HG02642 (cell line): Measurements from ENCODE around the gene SLC12A7.
"Not testable (repeated sequence)": the region's sequence is repeated elsewhere in the genome, so short reads cannot be mapped to it uniquely, and the experiment has no call there.

ENCODE experiments used
- ATAC-seq: cut with Tn5 transposase; IDR thresholded peaks from one replicate; pipeline ENCODE4 v1.9.1; 2021; ENCODE audit warnings: mild to moderate bottlenecking; ENCODE audit not compliant: unreplicated experiment, poor library complexity

The SLC12A7 gene

GRCh38 chr5:1111727-1112289 lies at the start of gene SLC12A7:
Gene SLC12A7, minus strand, starts transcription at chr5:1112063. Its CDS starts 72 bp downstream, at chr5:1111991.
- ATAC-seq, result peak; percentile 71

- no peak for ATAC-seq
These were observed 49.4 kb upstream of the SLC12A7 start for GRCh38 chr5:1161108-1161832.

DNA sequence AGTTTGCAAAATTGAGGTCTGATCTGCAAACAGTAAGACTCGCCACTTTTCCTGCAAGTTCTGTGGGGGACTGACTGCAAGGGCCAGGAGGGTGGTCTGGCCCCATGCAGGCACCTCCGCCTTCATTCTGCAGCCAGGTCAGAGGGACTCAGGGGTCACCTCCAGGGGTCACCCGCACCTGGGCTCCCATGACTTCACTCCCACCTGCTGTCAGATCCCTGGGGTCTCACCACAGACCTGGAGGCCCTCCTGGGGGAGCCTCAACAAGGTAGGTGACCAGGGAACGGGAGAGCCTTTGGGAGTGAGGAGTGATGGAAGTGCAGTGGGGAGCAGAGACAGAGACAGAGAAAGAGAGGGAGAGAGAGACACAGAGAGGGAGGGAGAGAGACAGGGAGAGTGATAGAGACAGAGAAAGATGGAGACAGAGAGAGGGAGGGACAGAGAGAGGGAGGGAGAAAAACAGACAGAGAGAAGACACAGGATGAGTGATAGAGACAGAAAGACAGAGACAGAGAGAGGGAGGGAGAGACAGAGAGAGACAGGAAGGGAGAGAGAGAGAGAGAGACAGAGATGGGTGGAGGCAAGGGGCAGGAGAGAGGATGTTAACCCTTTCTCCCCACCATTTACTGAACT lies 48.0 kb upstream of the SLC12A7 start:
- ATAC-seq, result no peak

DNA sequence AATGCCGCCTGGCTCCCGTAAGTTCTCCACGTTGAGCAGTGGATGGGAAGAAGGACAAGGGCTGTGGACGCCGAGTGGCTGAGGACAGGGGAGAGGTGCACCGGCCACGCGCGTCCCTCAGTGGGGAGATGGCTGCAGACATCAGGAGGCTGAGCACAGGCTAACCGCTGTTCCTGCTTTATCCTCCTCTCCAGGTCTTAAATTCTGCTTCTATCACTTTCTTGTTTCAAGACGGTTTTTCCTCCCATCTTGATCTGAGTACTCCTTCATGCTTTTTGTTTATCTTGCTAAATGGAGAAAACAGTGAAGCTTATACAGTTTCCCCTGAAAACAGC lies 47.4 kb upstream of the SLC12A7 start:
- no peak for ATAC-seq

DNA sequence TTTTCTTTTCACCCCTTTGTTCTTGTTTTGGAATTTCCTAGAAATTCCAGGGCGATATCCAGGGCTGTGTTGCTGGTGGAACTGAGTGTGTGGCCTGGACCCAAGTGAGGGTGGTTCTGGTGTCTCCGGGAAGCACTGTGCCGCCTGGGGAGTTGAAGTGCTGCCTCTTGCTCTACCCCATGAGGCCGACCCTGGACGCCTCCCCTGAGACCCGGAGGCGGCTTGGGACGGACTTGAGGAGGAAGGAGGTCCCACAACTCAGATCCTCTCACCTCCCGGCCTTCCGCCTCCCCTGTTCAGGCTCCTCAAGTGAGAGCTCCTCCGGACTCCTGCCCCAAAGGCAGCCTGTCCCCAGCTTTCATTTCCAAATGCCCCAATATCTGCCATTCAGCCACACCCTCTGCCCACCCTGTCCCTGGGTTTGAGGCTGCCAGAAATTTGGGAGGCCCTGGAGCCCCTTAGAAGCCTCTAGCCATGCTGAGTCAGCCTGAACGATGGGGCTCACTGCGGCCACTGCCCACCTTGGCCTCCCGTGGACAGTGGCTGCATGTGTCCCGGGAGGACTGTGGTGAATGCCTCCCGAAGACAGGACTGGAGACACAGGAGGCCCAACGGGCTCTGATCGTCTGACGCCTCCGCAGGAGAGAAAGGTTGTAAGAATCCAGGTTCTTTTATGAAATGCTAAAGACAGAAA lies 46.9 kb upstream of the SLC12A7 start:
- no peak for ATAC-seq

DNA sequence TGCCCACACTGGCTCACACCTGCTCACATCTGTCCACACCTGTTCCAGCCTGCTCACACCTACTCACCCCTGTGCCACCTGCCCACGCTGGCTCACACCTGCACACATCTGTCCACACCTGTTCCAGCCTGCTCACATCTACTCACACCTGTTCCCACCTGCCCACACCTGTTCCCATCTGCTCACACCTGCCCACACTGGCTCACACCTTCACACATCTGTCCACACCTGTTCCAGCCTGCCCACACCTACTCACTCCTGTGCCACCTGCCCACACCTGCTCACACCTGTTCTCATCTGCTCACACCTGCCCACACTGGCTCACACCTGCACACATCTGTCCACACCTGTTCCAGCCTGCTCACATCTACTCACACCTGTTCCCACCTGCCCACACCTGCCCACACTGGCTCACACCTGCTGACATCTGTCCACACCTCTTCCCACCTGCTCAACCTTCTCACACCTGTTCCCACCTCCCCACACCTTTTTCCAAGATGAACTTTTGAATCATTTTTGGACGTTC lies 45.7 kb upstream of the SLC12A7 start:
- not testable (repeated sequence) for ATAC-seq

- no peak for ATAC-seq
These were observed 45.0 kb upstream of the SLC12A7 start for GRCh38 chr5:1156754-1157460.

- ATAC-seq, result no peak
These were observed 44.3 kb upstream of the SLC12A7 start for GRCh38 chr5:1156033-1156753.

GRCh38 chr5:1155191-1156032 lies 43.5 kb upstream of the SLC12A7 start:
- no peak for ATAC-seq

DNA sequence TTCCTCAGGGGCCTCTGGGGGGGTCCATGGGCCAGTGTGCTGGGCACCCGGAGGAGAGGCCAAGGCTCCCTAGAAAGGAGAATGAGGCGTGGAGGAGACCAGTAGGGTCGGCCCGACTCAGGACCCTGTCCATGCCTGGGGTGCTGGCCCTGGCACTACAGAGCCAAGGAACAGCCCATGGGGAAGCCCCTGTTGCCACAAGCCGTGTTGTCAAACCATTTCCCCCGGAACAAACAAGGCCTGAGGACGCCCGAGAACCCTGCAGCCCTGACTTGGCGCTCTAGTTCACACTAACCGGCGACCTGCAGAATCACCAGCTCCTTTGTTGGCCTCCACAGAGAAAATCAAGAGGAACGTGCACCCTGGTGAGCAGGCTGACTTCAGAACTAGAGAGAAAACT lies 41.6 kb upstream of the SLC12A7 start:
- no peak for ATAC-seq

DNA sequence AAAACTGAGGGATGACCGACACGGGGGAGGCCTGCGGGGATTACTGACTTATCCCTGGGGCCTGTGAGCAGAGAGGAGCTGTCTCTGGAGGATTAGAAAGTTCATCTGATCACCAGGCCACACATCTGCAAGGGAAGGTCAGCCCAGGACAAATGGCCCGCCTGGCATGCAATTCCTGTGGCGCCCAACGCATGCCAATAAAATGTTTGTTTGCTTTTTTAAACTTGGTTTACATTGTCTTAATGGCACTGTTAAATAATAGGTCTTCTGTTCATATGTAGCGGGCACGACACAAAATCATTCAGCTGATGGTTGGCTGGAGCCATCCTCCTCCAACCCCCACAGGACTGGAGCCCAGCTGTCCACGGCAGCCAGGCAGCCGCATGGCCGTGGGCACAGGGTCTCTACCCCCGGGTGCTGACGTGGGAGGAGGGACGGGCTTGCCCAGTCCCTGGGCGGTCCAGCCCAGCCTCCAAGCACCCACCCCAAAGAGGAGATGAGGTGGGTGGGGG lies 41.0 kb upstream of the SLC12A7 start:
- ATAC-seq, result no peak

DNA sequence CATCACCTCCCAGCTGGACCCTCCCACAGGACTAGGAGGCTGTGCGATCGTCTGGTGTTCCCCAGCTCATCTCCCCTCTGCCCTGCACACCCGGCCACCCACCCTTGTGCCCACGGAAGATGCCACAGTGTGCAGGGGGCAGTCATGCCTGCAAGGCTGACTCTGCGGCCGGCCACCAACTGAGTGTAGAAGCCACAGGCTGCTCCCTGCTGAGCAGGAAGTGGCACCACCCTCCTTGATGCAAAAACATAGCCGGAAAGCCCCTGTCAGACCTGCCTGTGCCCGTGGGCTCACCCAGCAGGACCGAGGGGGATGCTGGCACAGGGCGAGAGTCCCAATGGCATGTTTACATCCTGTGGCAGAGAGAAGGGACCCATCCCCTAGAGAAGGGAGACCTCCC lies 40.3 kb upstream of the SLC12A7 start:
- no peak for ATAC-seq

DNA sequence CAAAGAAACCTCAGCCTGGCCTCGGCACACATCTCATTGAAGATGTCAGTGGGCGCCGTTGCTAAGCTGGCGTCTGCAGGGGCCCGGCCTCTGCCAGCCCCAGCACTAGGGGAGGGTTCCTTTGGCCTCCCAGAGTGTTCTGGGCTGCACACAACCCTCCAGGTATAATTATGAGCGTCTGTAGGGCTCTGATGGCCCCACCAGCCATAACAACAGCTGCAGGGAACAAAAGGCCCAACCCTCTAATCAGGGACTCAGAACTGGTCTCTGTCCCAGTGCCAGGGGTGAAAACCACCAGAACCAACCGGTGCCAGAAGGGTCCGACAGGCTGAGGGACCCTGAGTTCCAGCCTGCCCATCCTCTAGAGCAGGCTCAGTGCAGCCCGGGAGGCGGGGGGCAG lies 39.5 kb upstream of the SLC12A7 start:
- no peak for ATAC-seq

- ATAC-seq, result no peak
These were observed 39.0 kb upstream of the SLC12A7 start for GRCh38 chr5:1150866-1151265.

GRCh38 chr5:1144638-1145396 lies 33.0 kb upstream of the SLC12A7 start:
- ATAC-seq, result no peak

DNA sequence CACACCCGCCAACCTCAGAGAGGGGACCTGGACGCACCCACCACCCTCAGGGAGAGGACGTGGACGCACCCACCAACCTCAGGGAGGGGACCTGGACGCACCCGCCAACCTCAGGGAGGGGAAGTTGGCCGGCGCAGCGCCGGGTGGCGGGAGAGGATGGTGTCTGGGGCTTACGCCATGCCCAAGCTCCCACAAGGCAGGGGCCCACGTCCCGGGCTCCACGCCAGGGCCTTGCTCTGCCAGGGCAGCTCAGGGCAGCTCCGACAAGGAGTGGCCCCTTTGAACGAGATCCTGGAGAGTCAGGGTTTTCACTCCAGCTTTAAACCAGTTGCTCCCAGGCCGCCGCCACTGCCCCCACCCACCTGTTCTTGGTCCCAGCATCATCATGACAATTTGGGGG lies 32.2 kb upstream of the SLC12A7 start:
- ATAC-seq, result no peak

DNA sequence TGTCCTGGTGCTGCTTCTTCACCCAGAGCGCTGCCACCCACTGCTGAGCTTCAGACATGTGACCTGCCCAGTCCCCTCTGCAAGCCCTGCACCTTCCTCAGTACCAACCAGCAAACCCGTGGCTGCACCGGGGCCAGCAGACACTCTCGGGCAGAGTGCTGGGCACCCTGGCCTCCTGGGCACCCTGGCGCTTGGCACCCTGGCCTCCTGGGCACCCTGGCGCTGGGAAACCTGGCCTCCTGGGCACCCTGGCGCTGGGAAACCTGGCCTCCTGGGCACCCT lies 31.7 kb upstream of the SLC12A7 start:
- ATAC-seq, result no peak
